H1 (cell line): Measurements from ENCODE around the gene TSPAN32. TPM values are rescaled to one million over a fixed set of nuclear protein-coding genes. Genes with fewer than 3 reads are reported as not detected.

ENCODE experiments used
- CTCF ChIA-PET: fragments of 300-600 bp; sonication (Branson Sonifier 250); formaldehyde crosslinking; loops from one replicate; lab custom pipeline; 2021; ENCODE audit not compliant: partially characterized antibody; lab: Charles Lee
- POLR2A ChIA-PET: fragments of 300-600 bp; sonication (Branson Sonifier 250); formaldehyde crosslinking; loops from one replicate; lab custom pipeline; 2021; ENCODE audit warnings: inconsistent platforms; ENCODE audit not compliant: partially characterized antibody; lab: Charles Lee
- DNase-seq, 2 experiments: peaks; one replicate each; pipeline versions ENCODE4 v3.0.0 to v3.0.0-alpha.2; 2010 to 2022; ENCODE audit warnings: low spot score in 2 of 2, low read depth in 1 of 2, mixed read lengths in 1 of 2
- FAIRE-seq: peaks from 2 replicates; lab custom pipeline; 2011; peaks lifted over from hg19 to GRCh38; lab: Jason Lieb, UNC
- H2AFZ ChIP-seq: 2 replicates; pipeline ENCODE4 v1.8.1; 2012; ENCODE audit warnings: low read length, inconsistent platforms
- H2AK5ac ChIP-seq: 2 replicates; pipeline ENCODE4 v1.6.1; 2013; ENCODE audit warnings: low read depth, low read length
- H2BK120ac ChIP-seq: replicated peaks from 2 replicates; pipeline ENCODE3; 2013; ENCODE audit warnings: low read depth, low read length, inconsistent platforms
- H2BK12ac ChIP-seq: 2 replicates; pipeline ENCODE4 v1.6.1; 2013; ENCODE audit warnings: low read depth, low read length
- H2BK15ac ChIP-seq: 2 replicates; pipeline ENCODE4 v1.6.1; 2013; ENCODE audit warnings: low read length
- H2BK20ac ChIP-seq: 2 replicates; pipeline ENCODE4 v1.6.1; 2013; ENCODE audit warnings: low read length
- H2BK5ac ChIP-seq: 2 replicates; pipeline ENCODE4 v1.6.1; 2013; ENCODE audit warnings: low read depth, low read length
- H3K14ac ChIP-seq: 2 replicates; pipeline ENCODE4 v1.6.1; 2013; ENCODE audit warnings: inconsistent platforms; ENCODE audit not compliant: insufficient read length
- H3K18ac ChIP-seq: 2 replicates; pipeline ENCODE4 v1.6.1; 2013; ENCODE audit warnings: low read length; ENCODE audit errors: extremely low read depth
- H3K23ac ChIP-seq: 2 replicates; pipeline ENCODE4 v1.6.1; 2013; ENCODE audit warnings: inconsistent platforms; ENCODE audit not compliant: insufficient read length
- H3K23me2 ChIP-seq: 2 replicates; pipeline ENCODE4 v1.6.1; 2013; ENCODE audit warnings: low read depth, low read length
- H3K27ac ChIP-seq: 2 replicates; pipeline ENCODE4 v1.6.1; 2011; ENCODE audit warnings: low read depth, low read length, inconsistent platforms
- H3K27me3 ChIP-seq, 4 experiments: replicated peaks in 1 of 4; 1 replicate in 1 of 4; 2 replicates in 3 of 4; pipeline versions ENCODE4 v1.6.1 to v1.8.1; 2011 to 2013; ENCODE audit warnings: low read length in 3 of 4, mild to moderate bottlenecking in 3 of 4, inconsistent platforms in 2 of 4, mixed read lengths in 2 of 4, moderate library complexity in 1 of 4; ENCODE audit not compliant: control insufficient read depth in 3 of 4, insufficient read depth in 3 of 4; ENCODE audit errors: extremely low read depth in 1 of 4
- H3K36me3 ChIP-seq, 4 experiments: 2 replicates each; pipeline versions ENCODE4 v1.6.1 to v1.8.1; 2011 to 2013; ENCODE audit warnings: mild to moderate bottlenecking in 4 of 4, low read length in 3 of 4, moderate library complexity in 2 of 4, control low read depth in 1 of 4, inconsistent platforms in 1 of 4; ENCODE audit not compliant: insufficient read depth in 4 of 4, control insufficient read depth in 2 of 4
- H3K4ac ChIP-seq: replicated peaks from 2 replicates; pipeline ENCODE3; 2013; ENCODE audit warnings: low read length, low read depth, mixed read lengths, inconsistent platforms; ENCODE audit not compliant: insufficient read length
- H3K4me1 ChIP-seq, 4 experiments: replicated peaks in 1 of 4; 1 replicate in 1 of 4; 2 replicates in 3 of 4; pipeline versions ENCODE4 v1.6.1 to v1.8.1; 2011 to 2013; ENCODE audit warnings: low read length in 3 of 4, inconsistent platforms in 2 of 4, mixed read lengths in 1 of 4; ENCODE audit not compliant: insufficient read depth in 4 of 4, control insufficient read depth in 3 of 4
- H3K4me2 ChIP-seq, 2 experiments: 2 replicates each; pipeline versions ENCODE4 v1.6.1 to v1.8.1; 2011 to 2013; ENCODE audit warnings: low read depth in 2 of 2, low read length in 2 of 2, control low read depth in 1 of 2, inconsistent platforms in 1 of 2, mild to moderate bottlenecking in 1 of 2; ENCODE audit not compliant: insufficient read depth in 1 of 2
- H3K4me3 ChIP-seq, 4 experiments: fragments of 200-600, 300-600 bp in 1 of 4; sonication (generic), shearing (Covaris generic), sonication (Bioruptor Twin) in 1 of 4; 2 replicates each; pipeline versions ENCODE4 v1.5.1 to v1.8.1; 2011 to 2016; ENCODE audit warnings: low read length in 4 of 4, low read depth in 3 of 4, control low read depth in 2 of 4, inconsistent platforms in 2 of 4, mild to moderate bottlenecking in 2 of 4, mixed read lengths in 1 of 4, moderate library complexity in 1 of 4; ENCODE audit not compliant: insufficient read depth in 2 of 4; ENCODE audit errors: extremely low read depth in 1 of 4
- H3K56ac ChIP-seq: replicated peaks from 2 replicates; pipeline ENCODE3; 2013; ENCODE audit warnings: low read depth, mild to moderate bottlenecking, mixed read lengths, low read length, inconsistent platforms; ENCODE audit not compliant: insufficient read length
- H3K79me1 ChIP-seq: 2 replicates; pipeline ENCODE4 v1.6.1; 2013; ENCODE audit warnings: low read depth, low read length, control low read depth
- H3K79me2 ChIP-seq, 2 experiments: 2 replicates each; pipeline versions ENCODE4 v1.6.1 to v1.8.1; 2012 to 2013; ENCODE audit warnings: low read length in 2 of 2, mild to moderate bottlenecking in 2 of 2, inconsistent platforms in 1 of 2; ENCODE audit not compliant: insufficient read depth in 2 of 2, control insufficient read depth in 1 of 2
- H3K9ac ChIP-seq, 4 experiments: replicated peaks in 1 of 4; 1 replicate in 1 of 4; 2 replicates in 3 of 4; pipeline versions ENCODE4 v1.6.1 to v1.8.1; 2011 to 2013; ENCODE audit warnings: low read depth in 3 of 4, low read length in 3 of 4, control low read depth in 2 of 4, mild to moderate bottlenecking in 2 of 4, moderate library complexity in 2 of 4, inconsistent platforms in 1 of 4; ENCODE audit errors: extremely low read depth in 1 of 4
- H3K9me3 ChIP-seq, 2 experiments: 2 replicates each; pipeline versions ENCODE4 v1.6.1 to v1.8.1; 2012 to 2013; ENCODE audit warnings: mild to moderate bottlenecking in 2 of 2, moderate library complexity in 2 of 2, control low read depth in 1 of 2, inconsistent platforms in 1 of 2, low read depth in 1 of 2, low read length in 1 of 2, mixed read lengths in 1 of 2; ENCODE audit not compliant: insufficient read depth in 2 of 2
- H4K20me1 ChIP-seq, 2 experiments: replicated peaks in 1 of 2; 2 replicates each; pipeline versions ENCODE3 to v1.8.1; 2011 to 2013; ENCODE audit warnings: inconsistent platforms in 2 of 2, low read length in 2 of 2, mild to moderate bottlenecking in 1 of 2; ENCODE audit not compliant: insufficient read depth in 2 of 2, control insufficient read depth in 1 of 2
- H4K5ac ChIP-seq: 2 replicates; pipeline ENCODE4 v1.6.1; 2013; ENCODE audit warnings: low read length, low read depth, mixed read lengths, inconsistent platforms; ENCODE audit not compliant: insufficient read length
- H4K8ac ChIP-seq: 2 replicates; pipeline ENCODE4 v1.8.0; 2013; ENCODE audit warnings: mild to moderate bottlenecking, moderate library complexity, low read length, inconsistent platforms; ENCODE audit not compliant: insufficient read depth; ENCODE audit errors: extremely low read depth
- H4K91ac ChIP-seq: replicated peaks from 2 replicates; pipeline ENCODE3; 2013; ENCODE audit warnings: low read length, mixed read lengths, inconsistent platforms; ENCODE audit not compliant: insufficient read length
- BCL11A ChIP-seq, 2 experiments: IDR thresholded peaks; one replicate each; pipeline ENCODE4 v1.6.1; 2011; ENCODE audit warnings: low read depth in 2 of 2, low read length in 2 of 2, mild to moderate bottlenecking in 2 of 2
- CTCF ChIP-seq, 3 experiments: IDR thresholded peaks; 1 replicate in 2 of 3; 2 replicates in 1 of 3; pipeline versions ENCODE4 v1.5.1 to v1.6.1; 2011; ENCODE audit warnings: low read length in 3 of 3, mild to moderate bottlenecking in 3 of 3, inconsistent platforms in 2 of 3, low read depth in 1 of 3, moderate library complexity in 1 of 3; ENCODE audit not compliant: insufficient read depth in 1 of 3; ENCODE audit errors: control extremely low read depth in 1 of 3
- HDAC6 ChIP-seq: IDR thresholded peaks from one replicate; pipeline ENCODE4 v1.7.1; 2012; ENCODE audit warnings: low read depth, mild to moderate bottlenecking, inconsistent platforms, low read length, moderate library complexity
- TBP ChIP-seq: IDR thresholded peaks from 2 replicates; pipeline ENCODE4 v1.6.1; 2011; ENCODE audit warnings: low read depth, low read length, improper control_type of control experiment
- WGBS, 2 experiments: shearing (Covaris generic) in 1 of 2; methylation state at CpG; one replicate each; pipeline versions ENCODE4 v1.1.6 to v1.1.7; 2013 to 2015; ENCODE audit warnings: low lambda C conversion rate in 2 of 2, mixed read lengths in 2 of 2, inconsistent platforms in 1 of 2, low coverage in 1 of 2, missing lambda C conversion rate in 1 of 2; ENCODE audit not compliant: insufficient replicate concordance in 2 of 2, insufficient coverage in 1 of 2, insufficient read length in 1 of 2; ENCODE audit errors: extremely low coverage in 1 of 2, missing lambda C conversion rate in 1 of 2; 5-methylcytosine and 5-hydroxymethylcytosine counted together
- polyA plus RNA-seq, 7 experiments: library from polyadenylated mRNA; depleted of rRNA in 3 of 7; stranded (reverse) in 5 of 7; unstranded in 2 of 7; fragments of >200 nt in 5 of 7; fragments of 200-250 nt in 2 of 7; gene quantifications; 1 replicate in 5 of 7; 2 replicates in 1 of 7; 4 replicates in 1 of 7; pipeline versions ENCODE4 v1.2.1 to v1.2.3, GENCODE V29; 2011 to 2013; ENCODE audit warnings: missing spikeins in 2 of 7, mixed read lengths in 2 of 7
- total RNA-seq: library from RNA; stranded (reverse); fragmentation: NEBNext Ultra II Directional; extraction: Animal tissue kit (Norgen Biotek cat#: 25700); gene quantifications from 2 replicates; pipeline ENCODE4 v1.2.1, GENCODE V29; 2021
- TF ChIP-seq, protein P1 (sequence below): IDR thresholded peaks from 2 replicates; pipeline ENCODE4 v1.6.1; 2011; ENCODE audit warnings: low read length, improper control_type of control experiment

Gene TSPAN32
- total and polyA plus RNA-seq, 2 of the 8 experiments (the other 6 are each of a cell fraction or from before 2014, with no cell fraction given) = not detected

- FAIRE-seq (no peak), DNase-seq (no peak)
- WGBS, 2 experiments = 81% methylated on average over 7 of the region's 8 CpGs; no CpG with 5 or more reads in 1 of the 2 experiments
- Histone ChIP-seq H4K91ac (no peak overlapping the region), H3K79me2 (no peaks in the 10 kb centered on the region), H3K14ac (no peak overlapping the region), H3K4me3 (no peak overlapping the region), H2BK15ac (no peak overlapping the region), H3K9ac (no peak overlapping the region), H3K36me3 (no peaks in the 10 kb centered on the region), H2BK120ac (no peak overlapping the region), H3K4me2 (no peak overlapping the region), H2AFZ (no peak overlapping the region), H3K4ac (no peak overlapping the region), H3K23me2 (no peaks in the 10 kb centered on the region), H4K5ac (no peak overlapping the region), H3K27ac (no peak overlapping the region), H3K56ac (no peak overlapping the region), H2AK5ac (no peak overlapping the region), H2BK12ac (no peak overlapping the region), H3K79me1 (no peaks in the 10 kb centered on the region), H3K4me1 (no peaks in the 10 kb centered on the region; a peak in 1 of 7 replicates), H3K27me3 (peaks cover 0 to 3% (median 0%) of the 10 kb centered on the region in 4 experiments; a peak in 5 of 7 replicates), H3K9me3 (no peaks in the 10 kb centered on the region), H3K18ac (no peak overlapping the region), H4K20me1 (peaks cover 0 to 1% of the 10 kb centered on the region in 2 experiments), H2BK5ac (no peak overlapping the region), H3K23ac (no peak overlapping the region), H4K8ac (no peak overlapping the region), H2BK20ac (no peak overlapping the region)
- TF ChIP-seq TBP (no peak), BCL11A (IDR thresholded peaks at IDR 0.05; ENCODE audit: low read depth in 2 of 2, low read length in 2 of 2) (no peak), HDAC6 (no peak), CTCF (IDR thresholded peaks at IDR 0.05; ENCODE audit: control extremely low read depth in 1 of 3, insufficient read depth in 1 of 3, low read depth in 1 of 3, low read length in 3 of 3) (no peak)
- TF ChIP-seq, protein P1, sequence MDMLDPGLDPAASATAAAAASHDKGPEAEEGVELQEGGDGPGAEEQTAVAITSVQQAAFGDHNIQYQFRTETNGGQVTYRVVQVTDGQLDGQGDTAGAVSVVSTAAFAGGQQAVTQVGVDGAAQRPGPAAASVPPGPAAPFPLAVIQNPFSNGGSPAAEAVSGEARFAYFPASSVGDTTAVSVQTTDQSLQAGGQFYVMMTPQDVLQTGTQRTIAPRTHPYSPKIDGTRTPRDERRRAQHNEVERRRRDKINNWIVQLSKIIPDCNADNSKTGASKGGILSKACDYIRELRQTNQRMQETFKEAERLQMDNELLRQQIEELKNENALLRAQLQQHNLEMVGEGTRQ = no peak
- ChIA-PET CTCF (interaction anchor here (0.9 to 1.5 kb wide), 2 partner anchors 10 to 41 kb away, joined by 3 read pairs; no protein-coding TSS in a partner anchor), POLR2A (interaction anchor here (0.6 kb wide), 1 partner anchor 28 kb away, joined by 3 read pairs; no protein-coding TSS in a partner anchor)
Measured at GRCh38 chr11:2259466-2259830, 42.4 kb upstream of the TSPAN32 start.
